ENCODE measurements around the gene SLC25A41. TPM values are rescaled to one million over a fixed set of nuclear protein-coding genes. Genes with fewer than 3 reads are reported as not detected.
A peak's percentile ranks its signal among the peaks of the same experiment; 100 is the strongest.

SLC25A41 gene
- total RNA-seq, 3 donors from 2014 or later, result 0.32 to 1.4 (median 0.43) TPM

- TF ChIP-seq CTCF (IDR thresholded peaks at IDR 0.05), result no peak
- DNase-seq (peak; percentile 79 to 88 (median 84)), ATAC-seq (peak; percentile 58)
- peaks cover 31% of the 10 kb centered on the region for H3K4me1 ChIP-seq (ENCODE audit: low read depth)
- H3K9me3 ChIP-seq, result no peaks in the 10 kb centered on the region
- intact Hi-C loops (cut with DNase I, micrococcal nuclease), result no loop called here
- H3K4me3 ChIP-seq, result peak within 1 kb of the TSS; percentile 56
- peaks cover 3% of the 10 kb centered on the region for H3K36me3 ChIP-seq (ENCODE audit: low read depth)
Observed at GRCh38 chr19:6459262-6460098, 25.9 kb upstream of the SLC25A41 start, which contains the start of gene SLC25A23. Gene SLC25A23, minus strand, starts transcription at chr19:6459792. Its CDS starts 164 bp downstream, at chr19:6459628.

GRCh38 chr19:6458695-6459261, 25.2 kb upstream of the SLC25A41 start:
- TF ChIP-seq CTCF (IDR thresholded peaks at IDR 0.05), result no peak
- peaks cover 27% of the 10 kb centered on the region for H3K4me1 ChIP-seq (ENCODE audit: low read depth)
- peaks cover 8% of the 10 kb centered on the region for H3K36me3 ChIP-seq (ENCODE audit: low read depth)
- peak overlapping the region; percentile 56 for H3K4me3 ChIP-seq
- H3K9me3 ChIP-seq, result peaks cover 6% of the 10 kb centered on the region
- ATAC-seq, result peak; percentile 27
- intact Hi-C loops (cut with DNase I, micrococcal nuclease), result no loop called here
- peak; percentile 38 to 67 (median 67) for DNase-seq

- ATAC-seq, result no peak
- intact Hi-C loops (cut with DNase I, micrococcal nuclease), result no loop called here
- Histone ChIP-seq H3K4me1 (ENCODE audit: low read depth) (peaks cover 20% of the 10 kb centered on the region), H3K9me3 (peaks cover 7% of the 10 kb centered on the region), H3K4me3 (no peak overlapping the region), H3K36me3 (ENCODE audit: low read depth) (peaks cover 8% of the 10 kb centered on the region)
- no peak for TF ChIP-seq CTCF (IDR thresholded peaks at IDR 0.05)
- no peak for DNase-seq
Observed at GRCh38 chr19:6457958-6458694, 24.6 kb upstream of the SLC25A41 start.

GRCh38 chr19:6455924-6456323, 22.4 kb upstream of the SLC25A41 start:
- Histone ChIP-seq H3K4me3 (no peak overlapping the region), H3K4me1 (ENCODE audit: low read depth) (peaks cover 6% of the 10 kb centered on the region), H3K36me3 (ENCODE audit: low read depth) (peaks cover 8% of the 10 kb centered on the region), H3K9me3 (peaks cover 7% of the 10 kb centered on the region)
- ATAC-seq (no peak), DNase-seq (no peak)
- intact Hi-C loops (cut with DNase I, micrococcal nuclease), result no loop called here
- TF ChIP-seq CTCF (IDR thresholded peaks at IDR 0.05), result no peak

- TF ChIP-seq CTCF (IDR thresholded peaks at IDR 0.05), result no peak
- Histone ChIP-seq H3K4me3 (no peak overlapping the region), H3K4me1 (ENCODE audit: low read depth) (peaks cover 6% of the 10 kb centered on the region), H3K9me3 (peaks cover 7% of the 10 kb centered on the region), H3K36me3 (ENCODE audit: low read depth) (peaks cover 8% of the 10 kb centered on the region)
- DNase-seq, result no peak
- intact Hi-C loops (cut with DNase I, micrococcal nuclease), result no loop called here
- no peak for ATAC-seq
Observed at GRCh38 chr19:6453951-6454565, 20.5 kb upstream of the SLC25A41 start.

Measured in mucosa of descending colon (tissue), 3 donors.